RWPE2 (cell line): ENCODE measurements around the gene CARD8.
"Not testable (repeated sequence)": the region's sequence is repeated elsewhere in the genome, so short reads cannot be mapped to it uniquely, and the experiment has no call there.

ENCODE experiments used
- ATAC-seq: fragments of 200-7000 bp; cut with Tn5 transposase; 3 replicates; pipeline ENCODE4 v1.9.1; 2021; ENCODE audit warnings: low read depth
- DNase-seq: peaks from one replicate; pipeline ENCODE4 v3.0.0-alpha.2; 2020; ENCODE audit warnings: low spot score
- H3K27ac ChIP-seq: fragments of 450-650 bp; 2 replicates; pipeline ENCODE4 v1.5.1; 2017; ENCODE audit warnings: mild to moderate bottlenecking; ENCODE audit not compliant: poor library complexity, severe bottlenecking
- H3K27me3 ChIP-seq: fragments of 250-450 bp; sonication (Bioruptor Pico); 2 replicates; pipeline ENCODE4 v1.5.1; 2021; ENCODE audit warnings: mild to moderate bottlenecking, moderate library complexity; ENCODE audit not compliant: insufficient read depth, poor library complexity, severe bottlenecking
- H3K36me3 ChIP-seq: fragments of 250-450 bp; sonication (Bioruptor Pico); 2 replicates; pipeline ENCODE4 v1.5.1; 2020; ENCODE audit warnings: low read depth, mild to moderate bottlenecking, moderate library complexity
- H3K4me1 ChIP-seq: fragments of 250-450 bp; sonication (Bioruptor Pico); 2 replicates; pipeline ENCODE4 v1.5.1; 2021; ENCODE audit warnings: mild to moderate bottlenecking, moderate library complexity; ENCODE audit not compliant: insufficient read depth, poor library complexity, severe bottlenecking
- H3K4me3 ChIP-seq: fragments of 250-450 bp; sonication (Bioruptor Pico); 2 replicates; pipeline ENCODE4 v1.5.1; 2021; ENCODE audit warnings: mild to moderate bottlenecking, moderate library complexity; ENCODE audit not compliant: severe bottlenecking
- H3K9me3 ChIP-seq: fragments of 250-450 bp; sonication (Bioruptor Pico); 2 replicates; pipeline ENCODE4 v1.5.1; 2021; ENCODE audit warnings: mild to moderate bottlenecking, moderate library complexity; ENCODE audit not compliant: severe bottlenecking
- CTCF ChIP-seq: fragments of 450-650 bp; IDR thresholded peaks from one replicate; pipeline ENCODE4 v1.5.1; 2017; ENCODE audit warnings: mild to moderate bottlenecking, moderate library complexity; ENCODE audit not compliant: poor library complexity, severe bottlenecking

CARD8 gene

GRCh38 chr19:48260359-48260714, 4.6 kb upstream of the CARD8 start:
- peak overlapping the region; percentile 41 for H3K4me3 ChIP-seq
- not testable (repeated sequence) for H3K27ac ChIP-seq, H3K4me1 ChIP-seq, DNase-seq, H3K9me3 ChIP-seq, H3K27me3 ChIP-seq, H3K36me3 ChIP-seq, ATAC-seq
- peak; percentile 64 for TF ChIP-seq CTCF

- ATAC-seq, H3K4me3 ChIP-seq, H3K9me3 ChIP-seq, DNase-seq, H3K36me3 ChIP-seq, H3K27me3 ChIP-seq: not testable (repeated sequence)
- Histone ChIP-seq H3K4me1 (peaks cover 11% of the 10 kb centered on the region), H3K27ac (peak overlapping the region; percentile 32)
These were observed 3.3 kb upstream of the CARD8 start for GRCh38 chr19:48258992-48259391.

- TF ChIP-seq CTCF = no peak
- ATAC-seq (no peak), DNase-seq (no peak)
- H3K4me3 ChIP-seq = no peak overlapping the region
- no peaks in the 10 kb centered on the region for H3K27me3 ChIP-seq
- peaks cover 2% of the 10 kb centered on the region for H3K9me3 ChIP-seq
- H3K4me1 ChIP-seq = peaks cover 11% of the 10 kb centered on the region
- H3K27ac ChIP-seq = peak overlapping the region; percentile 32
- peaks cover 3% of the 10 kb centered on the region; the same call in 1 of the 2 replicates for H3K36me3 ChIP-seq
These were observed 2.6 kb upstream of the CARD8 start for GRCh38 chr19:48258350-48258749.

GRCh38 chr19:48254529-48254970, 1.2 kb downstream of the CARD8 start:
- H3K27ac ChIP-seq = no peak overlapping the region
- H3K27me3 ChIP-seq = no peaks in the 10 kb centered on the region
- H3K4me3 ChIP-seq = no peak overlapping the region
- peaks cover 2% of the 10 kb centered on the region for H3K9me3 ChIP-seq
- no peak for TF ChIP-seq CTCF
- H3K4me1 ChIP-seq = peaks cover 10% of the 10 kb centered on the region
- H3K36me3 ChIP-seq = peaks cover 7% of the 10 kb centered on the region; the same call in 1 of the 2 replicates
- DNase-seq = no peak
- no peak for ATAC-seq

GRCh38 chr19:48253999-48254398, 1.7 kb downstream of the CARD8 start:
- no peak for DNase-seq
- Histone ChIP-seq H3K4me3 (no peak overlapping the region), H3K4me1 (peaks cover 5% of the 10 kb centered on the region), H3K9me3 (peaks cover 2% of the 10 kb centered on the region), H3K27me3 (no peaks in the 10 kb centered on the region), H3K36me3 (peaks cover 10% of the 10 kb centered on the region), H3K27ac (no peak overlapping the region)
- no peak for ATAC-seq
- no peak for TF ChIP-seq CTCF
